Neutrophil (primary cell): ENCODE results near the gene GPR160.
"Not testable (repeated sequence)": the region's sequence is repeated elsewhere in the genome, so short reads cannot be mapped to it uniquely, and the experiment has no call there.

Experiments
- H3K27ac ChIP-seq: fragments of 200-600 bp; sonication (generic); 2 replicates; pipeline ENCODE4 v1.5.1; 2016; ENCODE audit warnings: mild to moderate bottlenecking, moderate library complexity
- H3K27me3 ChIP-seq: fragments of 200-600 bp; sonication (generic); 2 replicates; pipeline ENCODE4 v1.6.0; 2016; ENCODE audit warnings: mild to moderate bottlenecking
- H3K36me3 ChIP-seq: fragments of 200-600 bp; sonication (generic); 2 replicates; pipeline ENCODE4 v1.5.1; 2017
- H3K4me1 ChIP-seq, 2 experiments: fragments of 200-600 bp in 1 of 2; sonication (generic) in 1 of 2; 1 replicate in 1 of 2; 2 replicates in 1 of 2; pipeline versions ENCODE4 v1.5.1 to v1.6.1; 2013 to 2016; ENCODE audit warnings: low read depth in 1 of 2, low read length in 1 of 2, mild to moderate bottlenecking in 1 of 2, moderate library complexity in 1 of 2; ENCODE audit not compliant: control insufficient read depth in 1 of 2, insufficient read depth in 1 of 2
- H3K4me3 ChIP-seq, 2 experiments: fragments of 200-600 bp in 1 of 2; sonication (generic) in 1 of 2; 1 replicate in 1 of 2; 2 replicates in 1 of 2; pipeline ENCODE4 v1.5.1; 2013 to 2016; ENCODE audit warnings: low read depth in 1 of 2, low read length in 1 of 2, mild to moderate bottlenecking in 1 of 2, moderate library complexity in 1 of 2
- H3K9me3 ChIP-seq: fragments of 200-600 bp; sonication (generic); 2 replicates; pipeline ENCODE4 v1.5.1; 2016
- CTCF ChIP-seq: fragments of 200-600 bp; sonication (generic); IDR thresholded peaks from 2 replicates; pipeline ENCODE4 v1.5.1; 2016; ENCODE audit warnings: antibody characterized with exemption

GPR160 gene

GRCh38 chr3:170003881-170004356 lies 33.9 kb upstream of the GPR160 start:
- Histone ChIP-seq H3K9me3 (no peaks in the 10 kb centered on the region), H3K4me3 (peak overlapping the region in 1 of 2 experiments; percentile 59), H3K27ac (peak overlapping the region; percentile 88), H3K4me1 (peaks cover 85 to 94% of the 10 kb centered on the region in 2 experiments), H3K27me3 (no peaks in the 10 kb centered on the region), H3K36me3 (no peaks in the 10 kb centered on the region)
- TF ChIP-seq CTCF = no peak

- Histone ChIP-seq H3K27ac (peak overlapping the region; percentile 81), H3K27me3 (no peaks in the 10 kb centered on the region), H3K4me3 (peak overlapping the region; percentile 41 to 44), H3K4me1 (peaks cover 65 to 71% of the 10 kb centered on the region in 2 experiments), H3K36me3 (no peaks in the 10 kb centered on the region), H3K9me3 (no peaks in the 10 kb centered on the region)
- TF ChIP-seq CTCF = no peak
Measured at GRCh38 chr3:170007031-170007663, 30.6 kb upstream of the GPR160 start.

GRCh38 chr3:170010498-170010897 lies 27.3 kb upstream of the GPR160 start:
- Histone ChIP-seq H3K9me3 (no peaks in the 10 kb centered on the region), H3K27ac (no peak overlapping the region), H3K36me3 (no peaks in the 10 kb centered on the region), H3K4me1 (peaks cover 31 to 37% of the 10 kb centered on the region in 2 experiments), H3K27me3 (no peaks in the 10 kb centered on the region), H3K4me3 (no peak overlapping the region)
- no peak for TF ChIP-seq CTCF

- Histone ChIP-seq H3K4me1 (peaks cover 8 to 14% of the 10 kb centered on the region in 2 experiments), H3K9me3 (no peaks in the 10 kb centered on the region), H3K36me3 (no peaks in the 10 kb centered on the region), H3K27me3 (no peaks in the 10 kb centered on the region), H3K4me3 (no peak overlapping the region), H3K27ac (no peak overlapping the region)
- TF ChIP-seq CTCF = no peak
Measured at GRCh38 chr3:170012683-170013400, 25.0 kb upstream of the GPR160 start.

- Histone ChIP-seq H3K27me3 (no peaks in the 10 kb centered on the region), H3K4me3 (no peak overlapping the region), H3K27ac (no peak overlapping the region), H3K36me3 (no peaks in the 10 kb centered on the region), H3K9me3 (no peaks in the 10 kb centered on the region), H3K4me1 (no peaks in the 10 kb centered on the region)
- TF ChIP-seq CTCF = no peak
Measured at GRCh38 chr3:170016057-170016456, 21.7 kb upstream of the GPR160 start.

GRCh38 chr3:170019306-170019705 lies 18.5 kb upstream of the GPR160 start:
- not testable (repeated sequence) for H3K27ac ChIP-seq, H3K4me3 ChIP-seq, H3K9me3 ChIP-seq

More at GRCh38 chr3:170019306-170019705, 18.5 kb upstream of the GPR160 start:
- H3K4me1 ChIP-seq = peaks cover 19 to 21% of the 10 kb centered on the region in 2 experiments
- H3K27me3 ChIP-seq, H3K36me3 ChIP-seq: not testable (repeated sequence)
